SK-N-SH (cell line): ENCODE results near the gene TPD52L1. TPM values are rescaled to one million over a fixed set of nuclear protein-coding genes. Genes with fewer than 3 reads are reported as not detected.

Experiments
- CTCF ChIA-PET: fragments of 300-600, 350-600 bp; formaldehyde crosslinking; extraction: SDS; loops from one replicate; lab custom pipeline; 2021; lab: Yijun Ruan, JAX
- POLR2A ChIA-PET: fragments of 350-600 bp; sonication (Branson Sonifier 250); formaldehyde crosslinking; extraction: SDS; loops from one replicate; lab custom pipeline; 2020; ENCODE audit warnings: antibody characterized with exemption, inconsistent platforms; lab: Yijun Ruan, JAX
- DNase-seq: peaks from one replicate; pipeline ENCODE4 v3.0.0; 2012
- H2AFZ ChIP-seq: fragments of 200-600 bp; sonication (generic); 2 replicates; pipeline ENCODE4 v1.8.1; 2016; ENCODE audit warnings: antibody characterized with exemption, mild to moderate bottlenecking, low read depth
- H3F3A ChIP-seq: fragments of 200-600 bp; sonication (generic); replicated peaks from 2 replicates; pipeline ENCODE3; 2016; ENCODE audit warnings: antibody characterized with exemption, mild to moderate bottlenecking; ENCODE audit not compliant: insufficient read depth
- H3K27ac ChIP-seq, 2 experiments: fragments of 200-500 bp in 1 of 2; fragments of 200-600 bp in 1 of 2; sonication (Bioruptor generic) in 1 of 2; sonication (generic), shearing (Covaris generic) in 1 of 2; 2 replicates each; pipeline versions ENCODE4 v1.5.1 to v1.6.1; 2014 to 2016; ENCODE audit warnings: low read depth in 2 of 2, inconsistent platforms in 1 of 2, low read length in 1 of 2, mild to moderate bottlenecking in 1 of 2, mixed read lengths in 1 of 2
- H3K27me3 ChIP-seq: fragments of 200-600 bp; sonication (generic), shearing (Covaris generic); 2 replicates; pipeline ENCODE4 v1.6.1; 2016; ENCODE audit warnings: mixed run types; ENCODE audit not compliant: insufficient read depth
- H3K36me3 ChIP-seq, 2 experiments: fragments of 200-500 bp in 1 of 2; fragments of 200-600 bp in 1 of 2; sonication (Bioruptor generic) in 1 of 2; sonication (generic) in 1 of 2; replicated peaks in 1 of 2; 2 replicates each; pipeline versions ENCODE3 to v1.5.1; 2014 to 2016; ENCODE audit warnings: low read length in 1 of 2, mild to moderate bottlenecking in 1 of 2; ENCODE audit not compliant: insufficient read depth in 2 of 2, control insufficient read depth in 1 of 2
- H3K4me1 ChIP-seq, 2 experiments: fragments of 200-500 bp in 1 of 2; fragments of 200-600 bp in 1 of 2; sonication (Bioruptor generic) in 1 of 2; sonication (generic), shearing (Covaris generic) in 1 of 2; 2 replicates each; pipeline versions ENCODE4 v1.5.1 to v1.6.1; 2014 to 2016; ENCODE audit warnings: low read depth in 1 of 2, low read length in 1 of 2, mixed run types in 1 of 2; ENCODE audit not compliant: insufficient read depth in 2 of 2, control insufficient read depth in 1 of 2
- H3K4me2 ChIP-seq: fragments of 200-600 bp; sonication (generic), shearing (Covaris generic); 2 replicates; pipeline ENCODE4 v1.6.1; 2017; ENCODE audit warnings: mixed run types
- H3K4me3 ChIP-seq, 2 experiments: fragments of 200-500 bp in 1 of 2; fragments of 200-600 bp in 1 of 2; sonication (Bioruptor generic) in 1 of 2; sonication (generic), shearing (Covaris generic) in 1 of 2; 2 replicates each; pipeline versions ENCODE4 v1.5.1 to v1.8.1; 2014 to 2016; ENCODE audit warnings: low read depth in 2 of 2, inconsistent platforms in 1 of 2, low read length in 1 of 2, mild to moderate bottlenecking in 1 of 2, mixed read lengths in 1 of 2, moderate library complexity in 1 of 2
- H3K79me2 ChIP-seq: fragments of 200-600 bp; sonication (generic); 2 replicates; pipeline ENCODE4 v1.8.1; 2017; ENCODE audit warnings: mild to moderate bottlenecking; ENCODE audit not compliant: insufficient read depth
- H3K9ac ChIP-seq: fragments of 200-600 bp; sonication (generic); 2 replicates; pipeline ENCODE4 v1.6.1; 2017; ENCODE audit warnings: mixed run types
- H3K9me2 ChIP-seq: fragments of 200-600 bp; sonication (generic); 2 replicates; pipeline ENCODE4 v1.6.1; 2017; ENCODE audit warnings: mixed run types
- H3K9me3 ChIP-seq: fragments of 200-600 bp; sonication (generic); 2 replicates; pipeline ENCODE4 v1.6.1; 2017; ENCODE audit warnings: mixed run types, mild to moderate bottlenecking, moderate library complexity
- H4K20me1 ChIP-seq: fragments of 200-600 bp; sonication (generic); 2 replicates; pipeline ENCODE4 v1.6.1; 2017; ENCODE audit warnings: mild to moderate bottlenecking, mixed run types; ENCODE audit not compliant: insufficient read depth
- CHD2 ChIP-seq: fragments of 150-350 bp; IDR thresholded peaks from 2 replicates; pipeline ENCODE4 v1.6.1; 2018; ENCODE audit warnings: low read length; ENCODE audit not compliant: partially characterized antibody
- CTCF ChIP-seq: fragments of 200-600 bp; sonication (generic); IDR thresholded peaks from 2 replicates; pipeline ENCODE4 v1.6.1; 2017; ENCODE audit warnings: antibody characterized with exemption, mild to moderate bottlenecking, moderate library complexity
- EP300 ChIP-seq, 2 experiments: IDR thresholded peaks; 2 replicates each; pipeline versions ENCODE4 v1.4.0 to v1.6.1; 2012; ENCODE audit warnings: borderline replicate concordance in 1 of 2, low read depth in 1 of 2, low read length in 1 of 2
- EZH2phosphoT487 ChIP-seq: fragments of 200-600 bp; sonication (generic); IDR thresholded peaks from 2 replicates; pipeline ENCODE4 v1.6.1; 2017; ENCODE audit warnings: low read depth, mixed run types, mild to moderate bottlenecking, antibody characterized with exemption, moderate library complexity, borderline replicate concordance
- FOXM1 ChIP-seq: IDR thresholded peaks from 2 replicates; pipeline ENCODE4 v1.4.0; 2012; ENCODE audit warnings: low read depth, mild to moderate bottlenecking
- GABPA ChIP-seq: IDR thresholded peaks from 2 replicates; pipeline ENCODE4 v1.4.0; 2012; ENCODE audit warnings: low read depth, mild to moderate bottlenecking
- GATA2 ChIP-seq: sonication (generic); formaldehyde crosslinking; IDR thresholded peaks from 2 replicates; pipeline ENCODE4 v1.5.0; 2020; ENCODE audit warnings: mild to moderate bottlenecking, missing genetic modification reagents
- MAX ChIP-seq: IDR thresholded peaks from 2 replicates; pipeline ENCODE4 v1.4.0; 2012; ENCODE audit warnings: low read depth
- MEF2A ChIP-seq: IDR thresholded peaks from 2 replicates; pipeline ENCODE4 v1.4.0; 2012; ENCODE audit warnings: low read depth, borderline replicate concordance
- NFIC ChIP-seq: IDR thresholded peaks from 2 replicates; pipeline ENCODE4 v1.4.0; 2012; ENCODE audit warnings: borderline replicate concordance
- PBX3 ChIP-seq: IDR thresholded peaks from 2 replicates; pipeline ENCODE4; 2012
- POLR2AphosphoS5 ChIP-seq: IDR thresholded peaks from 2 replicates; pipeline ENCODE4 v1.6.1; 2012; ENCODE audit warnings: low read depth, low read length
- RCOR1 ChIP-seq: fragments of 150-350 bp; IDR thresholded peaks from 2 replicates; pipeline ENCODE4 v1.6.1; 2017; ENCODE audit warnings: antibody characterized with exemption, low read length
- REST ChIP-seq: IDR thresholded peaks from 2 replicates; pipeline ENCODE4 v1.6.1; 2012; ENCODE audit warnings: mild to moderate bottlenecking, low read depth, low read length, moderate library complexity
- TAF1 ChIP-seq: IDR thresholded peaks from 2 replicates; pipeline ENCODE4 v1.6.1; 2012; ENCODE audit warnings: low read depth, mild to moderate bottlenecking, low read length, moderate library complexity, borderline replicate concordance
- TCF12 ChIP-seq: IDR thresholded peaks from 2 replicates; pipeline ENCODE4 v1.4.0; 2012
- USF2 ChIP-seq: fragments of 150-350 bp; IDR thresholded peaks from 2 replicates; pipeline ENCODE4 v1.6.1; 2017; ENCODE audit warnings: antibody characterized with exemption, low read length, low read depth, borderline replicate concordance
- ZBTB33 ChIP-seq: IDR thresholded peaks from 2 replicates; pipeline ENCODE4 v1.4.0; 2012; ENCODE audit warnings: low read depth, borderline replicate concordance
- WGBS: methylation state at CpG from one replicate; pipeline ENCODE4 v1.1.6; 2017; ENCODE audit warnings: low lambda C conversion rate; 5-methylcytosine and 5-hydroxymethylcytosine counted together
- polyA plus RNA-seq, 3 experiments: library from polyadenylated mRNA; depleted of rRNA; stranded (reverse); fragments of >200 nt; gene quantifications; 2 replicates each; pipeline ENCODE4 v1.2.3, GENCODE V29; 2012

TPD52L1 gene
- polyA plus RNA-seq, 1 of the 3 experiments (the other 2 are of a cell fraction), result 0.13 TPM

- TF ChIP-seq CTCF, result no peak
- no peak for TF ChIP-seq FOXM1
These were observed 35.8 kb upstream of the TPD52L1 start (continued) for GRCh38 chr6:125117818-125118217.

GRCh38 chr6:125120054-125120590, 33.5 kb upstream of the TPD52L1 start:
- ChIA-PET POLR2A (no interaction called here), CTCF (no interaction called here)
- no peaks in the 10 kb centered on the region for H4K20me1 ChIP-seq
- no peaks in the 10 kb centered on the region; a peak in 1 of 4 replicates for H3K4me1 ChIP-seq
- DNase-seq, result no peak
- WGBS, result 14% methylated on average over 3 of the region's 3 CpGs
- H3K27ac ChIP-seq, result no peak overlapping the region
- H3K9ac ChIP-seq, result no peak overlapping the region
- H3K79me2 ChIP-seq, result no peaks in the 10 kb centered on the region
- TF ChIP-seq TAF1, result no peak
- no peak for TF ChIP-seq ZBTB33
- no peak for TF ChIP-seq PBX3
- no peak for TF ChIP-seq GATA2 (CRISPR knock-in tag)
- no peak for TF ChIP-seq GABPA
- TF ChIP-seq USF2, result no peak
- TF ChIP-seq MAX, result no peak
- TF ChIP-seq POLR2AphosphoS5, result no peak
- TF ChIP-seq EZH2phosphoT487, result no peak
- no peak for TF ChIP-seq TCF12
- no peak for TF ChIP-seq EP300 (IDR thresholded peaks at IDR 0.05; ENCODE audit: borderline replicate concordance in 1 of 2, low read depth in 1 of 2, low read length in 1 of 2)
- no peak for TF ChIP-seq RCOR1
- no peak for TF ChIP-seq REST
- no peak for TF ChIP-seq MEF2A
- TF ChIP-seq NFIC, result no peak
- no peak for TF ChIP-seq CHD2
- H2AFZ ChIP-seq, result no peak overlapping the region
- no peaks in the 10 kb centered on the region; the same call in 1 of the 2 replicates for H3K27me3 ChIP-seq
- H3F3A ChIP-seq, result no peaks in the 10 kb centered on the region
- no peak overlapping the region for H3K4me3 ChIP-seq
- no peaks in the 10 kb centered on the region for H3K9me2 ChIP-seq
- H3K4me2 ChIP-seq, result no peak overlapping the region
- H3K9me3 ChIP-seq, result no peaks in the 10 kb centered on the region
- H3K36me3 ChIP-seq, result no peaks in the 10 kb centered on the region
